ENCODE data around the gene COPS9.

The COPS9 gene

DNA sequence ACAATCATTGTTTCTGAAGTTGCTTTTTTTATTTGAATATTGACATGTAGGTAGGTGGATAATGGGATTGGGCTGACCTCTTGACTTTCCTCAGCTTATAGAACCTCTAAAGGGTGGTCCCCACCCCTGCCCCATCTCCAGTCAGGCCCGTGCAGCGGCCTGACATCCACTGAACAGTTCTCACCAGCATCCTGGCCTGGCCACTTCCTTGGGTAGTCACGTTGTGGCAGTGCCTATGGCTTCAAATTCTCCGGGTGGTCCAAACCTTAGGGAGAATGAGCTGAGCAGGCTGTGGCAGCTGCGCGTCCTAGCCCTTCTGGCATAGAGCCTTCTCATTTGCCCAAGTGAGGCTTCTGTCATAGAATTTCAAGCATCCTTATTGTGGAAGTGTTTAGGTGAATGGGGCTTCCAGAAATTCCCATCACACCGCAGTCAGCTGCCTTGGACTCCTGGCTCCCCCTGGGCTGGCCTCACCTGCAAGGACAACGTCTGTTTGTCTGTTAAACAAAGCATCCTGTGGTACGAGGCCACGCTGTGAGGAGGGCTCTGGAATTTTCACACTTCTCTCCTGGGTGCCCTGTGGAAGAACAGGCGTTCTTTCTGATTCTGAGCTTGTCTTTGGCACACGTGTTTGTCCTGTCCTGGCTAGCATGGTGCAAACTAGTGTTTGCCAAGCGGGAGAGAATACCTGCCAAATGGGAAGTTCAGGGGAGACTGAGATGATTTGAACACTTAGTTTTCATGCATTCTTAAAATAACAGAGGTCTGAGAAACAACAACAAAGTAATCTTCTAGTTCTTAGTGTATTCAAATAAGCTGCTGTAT is 36.2 kb upstream of the COPS9 start:
- Histone ChIP-seq H3K4me3 (ENCODE audit: low read length) (no peak overlapping the region), H3K36me3 (ENCODE audit: insufficient read depth, low read length) (no peaks in the 10 kb centered on the region), H3K27me3 (ENCODE audit: insufficient read depth, low read length) (no peaks in the 10 kb centered on the region), H3K4me1 (ENCODE audit: insufficient read depth, low read length) (no peaks in the 10 kb centered on the region), H3K9me3 (ENCODE audit: insufficient read depth, low read depth, low read length) (no peaks in the 10 kb centered on the region), H3K9ac (ENCODE audit: low read depth, low read length) (no peak overlapping the region), H3K27ac (ENCODE audit: low read depth, low read length) (no peak overlapping the region)
- 91% methylated on average over 13 of the region's 13 CpGs for WGBS

DNA sequence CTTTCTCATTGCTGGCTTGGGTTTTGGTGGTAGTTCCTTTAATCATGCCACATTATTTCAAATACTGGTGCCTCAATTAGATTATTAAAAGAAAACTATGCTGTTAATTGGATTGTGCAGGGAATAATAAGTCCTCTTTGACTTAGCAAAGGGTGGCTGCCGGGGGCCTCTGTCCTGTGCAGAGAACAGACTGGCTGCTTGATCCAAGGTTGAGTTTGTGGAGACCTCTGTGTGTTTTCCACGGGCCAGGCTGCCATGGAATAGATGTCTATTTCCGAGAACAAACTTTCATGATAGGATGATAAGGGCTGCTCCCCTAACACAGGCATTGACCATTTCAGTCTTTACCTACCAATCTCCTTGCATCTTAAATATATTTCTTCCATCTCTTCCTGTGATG is 34.8 kb upstream of the COPS9 start:
- H3K36me3 ChIP-seq (ENCODE audit: insufficient read depth, low read length): no peaks in the 10 kb centered on the region
- H3K27ac ChIP-seq (ENCODE audit: low read depth, low read length): no peak overlapping the region
- no peaks in the 10 kb centered on the region for H3K4me1 ChIP-seq (ENCODE audit: insufficient read depth, low read length)
- no peak overlapping the region for H3K4me3 ChIP-seq (ENCODE audit: low read length)
- H3K9me3 ChIP-seq (ENCODE audit: insufficient read depth, low read depth, low read length): no peaks in the 10 kb centered on the region
- no peaks in the 10 kb centered on the region for H3K27me3 ChIP-seq (ENCODE audit: insufficient read depth, low read length)
- H3K9ac ChIP-seq (ENCODE audit: low read depth, low read length): no peak overlapping the region
- 89% methylated on average over 3 of the region's 3 CpGs for WGBS

DNA sequence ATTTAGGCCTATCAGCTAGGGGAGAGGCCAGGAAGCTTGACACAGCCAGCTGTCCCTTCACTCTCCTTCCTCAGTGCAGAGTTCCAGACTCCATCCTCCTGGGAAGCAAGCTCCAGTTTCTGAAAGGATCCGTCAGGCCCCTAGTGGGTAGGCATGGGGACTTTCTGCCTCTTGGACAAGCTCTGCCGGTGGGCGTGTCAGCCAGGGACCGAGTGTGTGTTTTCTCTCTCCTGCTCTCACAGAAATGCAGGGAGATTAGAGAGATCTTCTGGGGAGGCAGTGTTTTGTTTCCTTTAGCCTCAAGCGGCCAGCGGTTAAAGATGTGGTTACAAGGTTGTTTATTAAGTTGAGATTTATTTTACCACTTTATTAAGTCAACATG is 34.2 kb upstream of the COPS9 start:
- Histone ChIP-seq H3K4me1 (ENCODE audit: insufficient read depth, low read length) (no peaks in the 10 kb centered on the region), H3K36me3 (ENCODE audit: insufficient read depth, low read length) (no peaks in the 10 kb centered on the region), H3K27ac (ENCODE audit: low read depth, low read length) (no peak overlapping the region), H3K27me3 (ENCODE audit: insufficient read depth, low read length) (no peaks in the 10 kb centered on the region), H3K9me3 (ENCODE audit: insufficient read depth, low read depth, low read length) (no peaks in the 10 kb centered on the region), H3K4me3 (ENCODE audit: low read length) (no peak overlapping the region), H3K9ac (ENCODE audit: low read depth, low read length) (no peak overlapping the region)
- WGBS: 68% methylated on average over 4 of the region's 6 CpGs

DNA sequence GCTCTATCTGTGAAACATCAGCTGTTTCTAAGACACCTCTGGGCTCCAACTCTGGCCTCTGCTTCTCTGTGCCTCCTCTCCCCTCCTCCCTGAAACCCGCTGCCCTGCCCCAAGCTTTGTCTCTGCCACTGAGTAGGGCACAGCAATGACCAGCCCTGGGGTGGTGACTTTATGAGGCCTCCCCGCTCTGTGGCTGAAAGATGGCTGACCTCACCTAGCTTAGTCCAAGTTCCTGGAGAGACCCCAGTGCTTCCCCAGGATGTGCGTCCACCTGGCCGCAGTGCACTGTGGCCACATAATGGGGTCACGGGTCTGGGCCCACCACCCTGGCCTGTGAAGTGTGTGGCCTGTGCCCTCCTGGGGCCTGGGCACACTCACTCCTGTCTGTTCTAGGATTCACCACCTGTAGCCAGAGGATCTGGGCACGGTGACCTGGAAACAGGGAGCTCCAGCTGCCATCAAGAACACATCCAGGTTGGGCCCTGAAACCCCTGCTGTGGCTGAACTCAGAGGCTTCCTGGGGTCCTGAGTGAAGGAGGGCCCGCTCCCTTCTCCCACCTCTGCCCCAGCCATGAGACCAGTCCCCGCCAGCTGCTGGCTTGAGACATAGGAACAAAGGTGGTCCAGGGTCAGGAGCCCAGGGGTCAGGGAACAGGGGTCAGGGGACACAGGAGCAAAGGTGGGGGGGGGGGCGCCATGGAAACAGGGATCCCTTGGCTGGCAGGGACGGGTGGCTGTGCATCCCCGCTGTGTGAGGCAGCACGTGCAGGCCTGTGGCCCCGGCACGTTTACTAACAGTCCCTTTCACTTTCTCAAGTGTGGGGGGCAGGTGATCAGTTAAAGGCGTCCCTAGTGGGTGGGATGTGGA is 33.6 kb upstream of the COPS9 start:
- Histone ChIP-seq H3K9ac (ENCODE audit: low read depth, low read length) (no peak overlapping the region), H3K4me3 (ENCODE audit: low read length) (no peak overlapping the region), H3K9me3 (ENCODE audit: insufficient read depth, low read depth, low read length) (no peaks in the 10 kb centered on the region), H3K27ac (ENCODE audit: low read depth, low read length) (no peak overlapping the region), H3K27me3 (ENCODE audit: insufficient read depth, low read length) (no peaks in the 10 kb centered on the region), H3K4me1 (ENCODE audit: insufficient read depth, low read length) (no peaks in the 10 kb centered on the region), H3K36me3 (ENCODE audit: insufficient read depth, low read length) (no peaks in the 10 kb centered on the region)
- WGBS: 85% methylated on average over 15 of the region's 15 CpGs

DNA sequence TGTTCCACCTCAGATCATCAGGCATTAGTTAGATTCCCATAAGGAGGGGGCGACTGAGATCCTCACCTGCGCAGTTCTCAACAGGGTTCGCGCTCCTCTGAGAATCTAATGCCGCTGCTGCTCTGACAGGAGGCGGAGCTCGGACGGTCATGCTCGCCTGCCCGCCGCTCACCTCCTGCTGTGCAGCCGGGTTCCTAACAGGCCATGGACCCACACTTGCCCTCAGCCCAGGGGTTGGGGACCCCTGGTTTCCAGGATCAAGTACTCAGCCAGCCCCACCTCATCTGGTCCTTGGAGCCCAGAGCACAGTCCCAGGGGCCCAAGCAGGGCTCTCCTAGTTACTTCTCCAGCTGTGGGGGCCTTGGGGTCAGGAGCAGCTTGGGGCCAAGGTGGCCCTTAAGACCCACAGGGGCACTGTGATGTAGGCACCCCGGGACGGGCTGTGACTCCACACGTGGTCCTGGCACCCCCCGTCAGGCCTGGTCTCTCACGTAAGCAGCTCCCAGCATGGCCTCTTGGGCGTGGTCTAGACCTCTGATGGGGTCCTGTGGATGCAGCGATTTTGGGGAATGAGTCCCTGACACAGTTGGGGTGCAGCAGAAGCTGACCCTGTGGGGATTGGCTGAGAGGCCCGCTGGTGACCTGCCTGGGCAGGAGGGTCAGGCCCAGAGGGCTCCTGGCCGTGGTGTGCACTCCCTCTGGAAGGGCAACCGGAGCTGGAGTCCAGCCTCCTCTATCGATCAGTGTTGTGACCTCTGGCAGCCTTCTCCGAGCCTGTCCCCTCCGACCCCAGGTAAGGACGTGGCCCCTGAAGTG is 32.6 kb upstream of the COPS9 start:
- H3K27ac ChIP-seq (ENCODE audit: low read depth, low read length): no peak overlapping the region
- no peaks in the 10 kb centered on the region for H3K4me1 ChIP-seq (ENCODE audit: insufficient read depth, low read length)
- H3K9ac ChIP-seq (ENCODE audit: low read depth, low read length): no peak overlapping the region
- no peaks in the 10 kb centered on the region for H3K36me3 ChIP-seq (ENCODE audit: insufficient read depth, low read length)
- no peaks in the 10 kb centered on the region for H3K9me3 ChIP-seq (ENCODE audit: insufficient read depth, low read depth, low read length)
- no peaks in the 10 kb centered on the region for H3K27me3 ChIP-seq (ENCODE audit: insufficient read depth, low read length)
- no peak overlapping the region for H3K4me3 ChIP-seq (ENCODE audit: low read length)
- WGBS: 88% methylated on average over 26 of the region's 26 CpGs

DNA sequence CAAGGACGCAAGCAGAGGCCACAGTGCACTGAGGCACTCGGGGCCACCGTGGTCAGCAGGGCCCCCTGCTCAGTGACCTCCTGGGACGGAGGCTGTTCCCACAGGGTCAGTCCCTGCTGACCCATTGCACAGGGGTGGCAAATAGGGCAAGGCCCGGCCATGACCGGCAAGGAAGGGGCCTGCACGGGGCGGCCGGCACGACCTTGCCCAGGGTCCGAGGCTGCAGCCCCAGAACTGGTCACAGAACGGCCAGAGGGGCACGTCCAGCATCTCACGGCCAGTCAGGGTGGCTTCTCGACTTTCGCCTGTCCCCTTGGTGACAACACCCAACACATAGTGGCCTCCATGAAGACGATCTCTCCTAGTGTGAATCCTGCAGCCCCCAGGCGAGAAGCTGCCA is 31.9 kb upstream of the COPS9 start:
- 93% methylated on average over 18 of the region's 18 CpGs for WGBS
- no peak overlapping the region for H3K4me3 ChIP-seq (ENCODE audit: low read length)
- H3K36me3 ChIP-seq (ENCODE audit: insufficient read depth, low read length): no peaks in the 10 kb centered on the region
- no peaks in the 10 kb centered on the region; the same call in 1 of the 2 replicates for H3K27me3 ChIP-seq (ENCODE audit: insufficient read depth, low read length)
- H3K9me3 ChIP-seq (ENCODE audit: insufficient read depth, low read depth, low read length): no peaks in the 10 kb centered on the region
- H3K4me1 ChIP-seq (ENCODE audit: insufficient read depth, low read length): no peaks in the 10 kb centered on the region
- no peak overlapping the region for H3K9ac ChIP-seq (ENCODE audit: low read depth, low read length)
- H3K27ac ChIP-seq (ENCODE audit: low read depth, low read length): no peak overlapping the region

DNA sequence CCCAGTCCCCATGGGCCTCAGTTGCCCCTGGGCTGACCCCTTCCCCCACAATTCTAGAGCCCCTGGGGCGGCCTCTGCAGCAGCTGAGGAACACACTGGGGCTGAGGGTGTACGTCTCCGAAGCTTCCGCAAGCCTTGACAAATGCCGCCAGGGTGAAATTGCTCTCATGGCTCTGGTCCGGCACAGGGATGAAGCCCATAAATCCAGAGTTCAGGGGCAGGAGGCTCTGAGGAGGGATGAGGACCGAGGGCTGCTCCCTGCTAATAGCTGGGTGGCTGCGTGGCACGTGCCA is 31.4 kb upstream of the COPS9 start:
- Histone ChIP-seq H3K27ac (ENCODE audit: low read depth, low read length) (no peak overlapping the region), H3K9me3 (ENCODE audit: insufficient read depth, low read depth, low read length) (no peaks in the 10 kb centered on the region), H3K36me3 (ENCODE audit: insufficient read depth, low read length) (no peaks in the 10 kb centered on the region), H3K9ac (ENCODE audit: low read depth, low read length) (no peak overlapping the region), H3K4me1 (ENCODE audit: insufficient read depth, low read length) (no peaks in the 10 kb centered on the region), H3K4me3 (ENCODE audit: low read length) (no peak overlapping the region), H3K27me3 (ENCODE audit: insufficient read depth, low read length) (no peaks in the 10 kb centered on the region; the same call in 1 of the 2 replicates)
- 96% methylated on average over 9 of the region's 9 CpGs for WGBS

DNA sequence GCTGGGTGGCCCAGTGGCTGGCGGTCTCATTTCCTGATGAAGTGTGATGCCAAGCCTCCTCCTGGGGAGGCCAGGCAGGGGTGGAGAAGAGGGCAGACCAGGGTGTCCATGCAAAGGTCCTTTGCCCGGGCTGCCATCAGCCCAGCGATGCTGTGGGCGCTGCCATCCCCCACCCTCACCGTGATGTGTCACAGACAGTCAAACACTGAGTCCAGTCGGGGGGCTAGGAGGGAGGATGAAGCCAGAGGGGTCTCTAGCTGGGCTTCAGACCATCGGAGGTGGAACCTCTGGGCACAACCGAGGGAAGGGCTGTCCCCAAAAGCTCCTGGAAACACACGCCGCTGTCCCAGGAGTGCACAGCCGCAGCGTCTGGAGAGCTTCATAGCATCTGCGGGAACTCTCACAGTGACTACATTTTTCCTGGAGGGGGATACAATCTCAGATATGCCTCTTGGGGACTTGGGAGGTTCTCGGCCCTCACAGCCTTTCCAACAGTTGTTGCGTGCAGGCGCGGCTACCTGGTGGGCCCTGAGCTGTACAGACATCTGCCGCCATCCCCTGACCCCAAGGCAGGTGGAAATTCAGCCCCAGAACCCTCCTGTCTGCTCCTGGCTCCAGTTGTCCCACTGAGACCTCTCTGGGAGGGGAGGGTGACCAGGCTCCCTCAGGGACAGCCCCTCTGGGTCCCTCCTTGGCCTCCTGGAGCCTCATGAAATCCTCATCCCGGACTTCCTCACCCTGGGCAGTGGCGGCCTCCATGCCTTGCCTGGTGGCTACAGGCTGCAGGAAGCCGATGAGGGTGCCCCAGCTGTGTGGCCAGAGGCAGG is 30.9 kb upstream of the COPS9 start:
- 94% methylated on average over 21 of the region's 21 CpGs for WGBS
- Histone ChIP-seq H3K4me3 (ENCODE audit: low read length) (no peak overlapping the region), H3K27me3 (ENCODE audit: insufficient read depth, low read length) (no peaks in the 10 kb centered on the region; the same call in 1 of the 2 replicates), H3K9me3 (ENCODE audit: insufficient read depth, low read depth, low read length) (no peaks in the 10 kb centered on the region), H3K36me3 (ENCODE audit: insufficient read depth, low read length) (no peaks in the 10 kb centered on the region), H3K4me1 (ENCODE audit: insufficient read depth, low read length) (no peaks in the 10 kb centered on the region), H3K9ac (ENCODE audit: low read depth, low read length) (no peak overlapping the region), H3K27ac (ENCODE audit: low read depth, low read length) (no peak overlapping the region)

DNA sequence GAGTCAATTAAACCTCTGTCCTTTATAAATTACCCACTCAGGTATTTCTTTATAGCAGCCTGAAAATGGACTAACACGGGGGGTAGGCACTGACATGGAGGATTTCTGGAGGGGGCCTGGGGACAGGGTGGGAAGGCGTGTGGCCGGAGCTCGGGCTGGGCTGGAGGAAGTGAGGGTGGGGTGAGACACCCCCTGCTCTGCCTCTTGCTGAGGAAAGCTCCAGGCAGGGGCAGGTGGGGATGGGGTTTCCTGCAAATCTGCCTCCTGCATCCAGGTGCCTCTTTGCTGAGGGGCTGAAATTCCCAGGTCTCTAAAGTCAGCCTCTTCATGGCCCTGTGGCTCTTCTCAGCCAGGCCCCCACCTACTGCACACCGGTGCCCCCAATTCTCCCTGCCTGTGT is 30.1 kb upstream of the COPS9 start:
- Histone ChIP-seq H3K27ac (ENCODE audit: low read depth, low read length) (no peak overlapping the region), H3K36me3 (ENCODE audit: insufficient read depth, low read length) (no peaks in the 10 kb centered on the region), H3K4me3 (ENCODE audit: low read length) (no peak overlapping the region), H3K9me3 (ENCODE audit: insufficient read depth, low read depth, low read length) (no peaks in the 10 kb centered on the region), H3K9ac (ENCODE audit: low read depth, low read length) (no peak overlapping the region), H3K4me1 (ENCODE audit: insufficient read depth, low read length) (no peaks in the 10 kb centered on the region), H3K27me3 (ENCODE audit: insufficient read depth, low read length) (no peaks in the 10 kb centered on the region; the same call in 1 of the 2 replicates)
- 81% methylated on average over 5 of the region's 5 CpGs for WGBS

DNA sequence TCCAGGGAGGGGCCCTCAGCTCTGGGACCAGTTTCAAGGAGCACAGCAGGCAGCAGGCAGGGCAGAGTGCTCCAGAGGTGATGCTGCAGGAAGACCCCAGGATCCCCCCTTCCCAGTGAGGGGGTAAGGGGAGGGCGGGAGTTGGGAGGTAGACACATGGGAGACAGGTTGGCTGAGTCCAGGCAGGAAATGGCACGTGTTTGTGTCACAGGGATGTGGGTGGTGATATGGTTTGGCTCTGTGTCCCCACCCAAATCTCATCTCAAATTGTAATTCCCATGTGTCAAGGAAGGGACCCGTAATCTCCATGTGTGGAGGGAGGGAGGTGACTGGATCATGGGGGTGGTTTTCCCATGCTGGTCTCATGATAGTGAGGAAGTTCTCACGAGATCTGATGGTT is 29.6 kb upstream of the COPS9 start:
- H3K27ac ChIP-seq (ENCODE audit: low read depth, low read length): no peak overlapping the region
- H3K27me3 ChIP-seq (ENCODE audit: insufficient read depth, low read length): no peaks in the 10 kb centered on the region; the same call in 1 of the 2 replicates
- no peaks in the 10 kb centered on the region for H3K9me3 ChIP-seq (ENCODE audit: insufficient read depth, low read depth, low read length)
- WGBS: 96% methylated on average over 2 of the region's 4 CpGs
- no peak overlapping the region for H3K9ac ChIP-seq (ENCODE audit: low read depth, low read length)
- H3K4me3 ChIP-seq (ENCODE audit: low read length): no peak overlapping the region
- H3K36me3 ChIP-seq (ENCODE audit: insufficient read depth, low read length): no peaks in the 10 kb centered on the region
- H3K4me1 ChIP-seq (ENCODE audit: insufficient read depth, low read length): no peaks in the 10 kb centered on the region

Measured in HUES64 (cell line).